ENCODE measurements around the gene HAO2.

Gene HAO2

DNA sequence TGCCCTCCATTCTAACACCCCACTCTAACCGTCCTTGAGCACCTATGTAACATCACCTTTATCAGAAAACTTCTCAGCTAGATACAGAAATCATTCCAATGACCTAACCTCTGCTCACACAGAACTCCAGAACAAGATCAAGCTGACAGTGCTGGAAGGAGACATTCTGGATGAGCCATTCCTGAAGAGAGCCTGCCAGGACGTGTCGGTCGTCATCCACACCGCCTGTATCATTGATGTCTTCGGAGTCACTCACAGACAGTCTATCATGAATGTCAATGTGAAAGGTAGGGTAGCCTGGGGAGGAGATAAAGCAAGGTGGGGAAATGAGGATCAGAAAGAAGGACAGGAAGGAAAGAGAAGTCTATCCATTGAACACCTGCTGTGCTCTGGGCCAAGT, 74.2 kb downstream of the HAO2 start:
- no peak for DNase-seq

Measured in activated CD4-positive, alpha-beta T cell treated with anti-CD3 and anti-CD28 coated beads, Interleukin-10, Interleukin-2, amounts not matched to agents 100 ng/mL and 50 ng/mL, durations not matched to agents 16 hours and 8 hours (primary cell).